ENCODE measurements around the gene LYPD3. TPM values are rescaled to one million over a fixed set of nuclear protein-coding genes. Genes with fewer than 3 reads are reported as not detected.

The LYPD3 gene
- total RNA-seq, 3 donors from 2014 or later: 0.23 to 1.5 (median 0.46) TPM

DNA sequence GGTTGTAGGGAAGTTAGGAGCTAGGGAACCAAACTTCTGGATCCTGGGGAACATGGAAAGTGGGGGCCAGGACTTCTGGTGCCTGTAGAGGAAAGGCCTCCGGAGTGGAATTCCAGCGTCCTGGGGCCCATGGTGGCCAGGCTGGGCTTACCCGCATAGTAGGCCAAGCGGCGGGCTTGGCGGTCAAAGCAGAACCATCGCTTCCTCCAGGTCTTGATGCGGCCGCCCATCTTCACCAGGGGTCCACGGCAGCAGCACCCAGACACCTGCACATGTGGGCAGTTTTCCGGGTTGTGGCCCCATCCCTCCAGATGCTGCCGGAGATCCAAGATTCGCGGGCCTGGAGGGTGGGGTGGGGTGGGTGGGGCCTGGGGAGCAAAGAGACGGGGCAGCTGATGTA lies 13.8 kb upstream of the LYPD3 start:
- no peaks in the 10 kb centered on the region for H3K9me3 ChIP-seq
- no peaks in the 10 kb centered on the region for H3K36me3 ChIP-seq (ENCODE audit: low read depth)
- TF ChIP-seq, protein P1, sequence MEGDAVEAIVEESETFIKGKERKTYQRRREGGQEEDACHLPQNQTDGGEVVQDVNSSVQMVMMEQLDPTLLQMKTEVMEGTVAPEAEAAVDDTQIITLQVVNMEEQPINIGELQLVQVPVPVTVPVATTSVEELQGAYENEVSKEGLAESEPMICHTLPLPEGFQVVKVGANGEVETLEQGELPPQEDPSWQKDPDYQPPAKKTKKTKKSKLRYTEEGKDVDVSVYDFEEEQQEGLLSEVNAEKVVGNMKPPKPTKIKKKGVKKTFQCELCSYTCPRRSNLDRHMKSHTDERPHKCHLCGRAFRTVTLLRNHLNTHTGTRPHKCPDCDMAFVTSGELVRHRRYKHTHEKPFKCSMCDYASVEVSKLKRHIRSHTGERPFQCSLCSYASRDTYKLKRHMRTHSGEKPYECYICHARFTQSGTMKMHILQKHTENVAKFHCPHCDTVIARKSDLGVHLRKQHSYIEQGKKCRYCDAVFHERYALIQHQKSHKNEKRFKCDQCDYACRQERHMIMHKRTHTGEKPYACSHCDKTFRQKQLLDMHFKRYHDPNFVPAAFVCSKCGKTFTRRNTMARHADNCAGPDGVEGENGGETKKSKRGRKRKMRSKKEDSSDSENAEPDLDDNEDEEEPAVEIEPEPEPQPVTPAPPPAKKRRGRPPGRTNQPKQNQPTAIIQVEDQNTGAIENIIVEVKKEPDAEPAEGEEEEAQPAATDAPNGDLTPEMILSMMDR (IDR thresholded peaks at IDR 0.05): no peak
- intact Hi-C loops (cut with DNase I, micrococcal nuclease): no loop called here
- H3K4me1 ChIP-seq (ENCODE audit: low read depth): peaks cover 3% of the 10 kb centered on the region
- ATAC-seq (no peak), DNase-seq (no peak)
- H3K4me3 ChIP-seq: no peak overlapping the region

GRCh38 chr19:43478323-43478722 lies 12.9 kb upstream of the LYPD3 start:
- TF ChIP-seq, protein P1 (IDR thresholded peaks at IDR 0.05): no peak
- Histone ChIP-seq H3K36me3 (ENCODE audit: low read depth) (no peaks in the 10 kb centered on the region), H3K4me3 (no peak overlapping the region), H3K9me3 (no peaks in the 10 kb centered on the region), H3K4me1 (ENCODE audit: low read depth) (peaks cover 3% of the 10 kb centered on the region)
- intact Hi-C loops (cut with DNase I, micrococcal nuclease): no loop called here
- no peak for ATAC-seq
- no peak for DNase-seq

GRCh38 chr19:43476606-43477005 lies 11.2 kb upstream of the LYPD3 start:
- no peak for ATAC-seq
- DNase-seq: no peak
- Histone ChIP-seq H3K36me3 (ENCODE audit: low read depth) (no peaks in the 10 kb centered on the region), H3K9me3 (no peaks in the 10 kb centered on the region), H3K4me1 (ENCODE audit: low read depth) (peaks cover 3% of the 10 kb centered on the region), H3K4me3 (no peak overlapping the region)
- TF ChIP-seq, protein P1 (IDR thresholded peaks at IDR 0.05): no peak
- intact Hi-C loops (cut with DNase I, micrococcal nuclease): no loop called here

DNA sequence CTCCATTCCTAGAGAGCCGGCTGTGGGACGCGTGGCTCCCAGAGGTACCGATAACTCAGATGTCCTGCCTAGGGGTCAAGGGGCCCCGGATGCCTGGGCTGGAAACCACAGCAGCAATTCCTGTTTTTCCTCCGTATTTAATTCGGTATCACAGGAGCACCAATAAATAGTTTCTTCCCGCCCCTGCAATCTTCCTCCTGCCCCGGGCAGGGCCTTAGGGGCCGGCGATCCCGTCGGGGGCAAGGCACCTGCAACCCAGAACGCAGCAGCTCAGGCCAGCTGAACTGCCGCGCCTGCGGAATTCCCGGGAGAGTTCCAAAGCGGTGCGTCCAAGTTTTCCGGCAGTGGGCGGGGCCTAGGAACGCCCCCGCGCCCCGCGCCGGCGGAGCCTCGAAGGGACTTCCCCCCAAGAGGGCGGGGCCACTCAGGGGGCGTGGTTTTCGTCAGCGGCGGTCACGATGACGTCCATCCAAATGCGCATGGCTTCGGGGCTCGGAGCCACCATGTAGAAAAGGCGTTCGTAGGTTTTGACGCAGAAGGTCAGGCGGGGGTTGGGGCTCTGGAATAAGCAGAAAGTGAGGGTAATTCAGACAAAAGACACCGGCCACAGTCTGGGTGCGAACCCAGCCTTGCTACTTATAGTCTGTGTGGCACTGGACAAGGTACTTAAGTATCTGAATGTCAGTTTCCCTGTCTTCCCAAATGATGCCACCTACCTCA lies 9.7 kb upstream of the LYPD3 start:
- Histone ChIP-seq H3K4me1 (ENCODE audit: low read depth) (peaks cover 3% of the 10 kb centered on the region), H3K36me3 (ENCODE audit: low read depth) (no peaks in the 10 kb centered on the region), H3K9me3 (no peaks in the 10 kb centered on the region), H3K4me3 (no peak overlapping the region)
- peak; percentile 95 to 98 (median 96) for DNase-seq
- TF ChIP-seq, protein P1 (IDR thresholded peaks at IDR 0.05): no peak
- intact Hi-C loops (cut with DNase I, micrococcal nuclease): no loop called here
- ATAC-seq: peak; percentile 99

- ATAC-seq (no peak), DNase-seq (no peak)
- no peak overlapping the region for H3K4me3 ChIP-seq
- intact Hi-C loops (cut with DNase I, micrococcal nuclease): no loop called here
- no peaks in the 10 kb centered on the region for H3K36me3 ChIP-seq (ENCODE audit: low read depth)
- no peaks in the 10 kb centered on the region for H3K9me3 ChIP-seq
- peaks cover 3% of the 10 kb centered on the region for H3K4me1 ChIP-seq (ENCODE audit: low read depth)
- TF ChIP-seq, protein P1 (IDR thresholded peaks at IDR 0.05): no peak
Observed at GRCh38 chr19:43474487-43474886, 9.1 kb upstream of the LYPD3 start.
